Activated T-cell treated with anti-CD3 and anti-CD28 coated beads, Interleukin-2, amount 50 U/mL, for 24 hours (primary cell): ENCODE measurements around the gene NDUFB11.

Source experiments
- DNase-seq: peaks from one replicate; pipeline ENCODE4 v3.0.0-alpha.2; 2020
- H3K27ac Mint-ChIP-seq: 2 replicates; pipeline ENCODE4 v1.8.0; 2020; ENCODE audit warnings: mild to moderate bottlenecking, mixed read lengths
- H3K27me3 Mint-ChIP-seq: 2 replicates; pipeline ENCODE4 v1.8.0; 2020; ENCODE audit warnings: mixed read lengths
- H3K36me3 Mint-ChIP-seq: 2 replicates; pipeline ENCODE4 v1.8.0; 2020; ENCODE audit warnings: low read depth, mixed read lengths
- H3K4me1 Mint-ChIP-seq: 2 replicates; pipeline ENCODE4 v1.8.0; 2020; ENCODE audit warnings: low read depth, mixed read lengths
- H3K4me3 Mint-ChIP-seq: 2 replicates; pipeline ENCODE4 v1.8.0; 2020; ENCODE audit warnings: mild to moderate bottlenecking, moderate library complexity, mixed read lengths
- H3K9me3 Mint-ChIP-seq: 2 replicates; pipeline ENCODE4 v1.8.0; 2020; ENCODE audit warnings: mixed read lengths

Gene NDUFB11

DNA sequence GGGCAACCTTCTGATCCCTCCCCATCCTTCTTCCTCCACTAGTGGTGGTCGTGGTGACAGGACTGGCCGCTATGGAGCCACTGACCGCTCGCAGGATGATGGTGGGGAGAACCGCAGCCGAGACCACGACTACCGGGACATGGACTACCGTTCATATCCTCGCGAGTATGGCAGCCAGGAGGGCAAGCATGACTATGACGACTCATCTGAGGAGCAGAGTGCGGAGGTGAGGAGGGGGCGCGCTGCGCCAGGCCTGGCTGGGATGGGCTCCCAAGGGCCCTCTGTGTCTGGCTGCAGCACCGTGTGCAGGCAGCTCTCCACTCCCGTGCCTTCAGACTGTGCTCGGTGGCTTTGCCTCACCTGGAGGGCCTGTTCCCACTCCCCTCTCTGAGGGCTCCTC lies 24.8 kb upstream of the NDUFB11 start:
- H3K36me3 Mint-ChIP-seq = peaks cover 54% of the 10 kb centered on the region
- no peaks in the 10 kb centered on the region for H3K9me3 Mint-ChIP-seq
- H3K4me3 Mint-ChIP-seq = no peak overlapping the region
- no peak overlapping the region for H3K27ac Mint-ChIP-seq
- H3K27me3 Mint-ChIP-seq = peaks cover 23% of the 10 kb centered on the region
- peaks cover 4% of the 10 kb centered on the region for H3K4me1 Mint-ChIP-seq
- no peak for DNase-seq

DNA sequence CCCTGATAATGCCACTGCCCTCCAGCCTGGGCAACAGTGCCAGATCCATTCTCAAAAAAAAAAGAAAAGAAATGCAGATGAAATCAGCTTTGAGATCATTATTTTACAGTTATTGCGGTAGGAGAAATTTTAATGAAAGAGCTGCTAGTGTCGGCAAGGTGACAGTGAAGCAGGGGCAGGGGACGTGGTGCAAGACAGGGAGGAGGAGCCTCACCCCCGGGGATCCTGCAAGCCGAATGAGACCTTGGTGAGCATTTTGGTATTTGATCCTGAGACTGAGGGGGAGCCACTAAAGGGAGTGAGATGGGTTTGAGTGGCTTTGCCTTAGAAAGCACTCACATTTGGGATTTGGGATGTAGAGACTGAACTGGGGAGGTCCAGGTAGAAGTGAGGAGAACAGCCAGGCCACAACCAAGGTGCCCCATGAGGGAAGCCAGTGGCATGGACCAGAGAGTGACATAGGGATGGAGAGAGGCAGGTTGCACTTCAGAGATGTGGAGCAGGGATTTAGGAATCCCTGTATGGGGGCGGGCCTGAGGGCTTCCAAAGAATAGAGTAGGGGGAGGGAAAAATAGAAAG lies 24.1 kb upstream of the NDUFB11 start:
- Mint-ChIP-seq H3K4me1 (peaks cover 4% of the 10 kb centered on the region), H3K27me3 (peaks cover 23% of the 10 kb centered on the region), H3K27ac (peak overlapping the region; percentile 42), H3K4me3 (no peak overlapping the region), H3K9me3 (no peaks in the 10 kb centered on the region), H3K36me3 (peaks cover 53% of the 10 kb centered on the region)
- DNase-seq = no peak

DNA sequence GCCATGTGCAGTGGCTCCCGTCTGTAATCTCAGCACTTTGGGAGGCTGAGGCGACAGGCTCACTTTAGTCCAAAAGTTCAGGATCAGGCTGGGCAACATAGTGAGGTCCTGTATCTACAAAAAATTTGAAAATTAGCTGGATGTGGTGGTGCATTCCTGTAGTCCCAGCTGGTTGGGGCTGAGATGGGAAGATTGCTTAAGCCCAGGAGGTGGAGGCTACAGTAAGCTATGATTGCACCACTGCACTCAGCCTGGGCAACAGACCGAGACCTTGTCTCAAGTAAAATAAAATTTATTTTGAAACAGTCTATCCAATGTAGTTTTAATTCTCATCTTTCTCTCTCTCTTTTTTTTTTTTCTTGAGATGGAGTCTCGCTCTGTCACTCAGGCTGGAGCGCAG lies 21.6 kb upstream of the NDUFB11 start:
- Mint-ChIP-seq H3K9me3 (no peaks in the 10 kb centered on the region), H3K27me3 (peaks cover 20% of the 10 kb centered on the region), H3K36me3 (peaks cover 51% of the 10 kb centered on the region), H3K4me3 (no peak overlapping the region), H3K27ac (no peak overlapping the region), H3K4me1 (peaks cover 4% of the 10 kb centered on the region)
- no peak for DNase-seq

DNA sequence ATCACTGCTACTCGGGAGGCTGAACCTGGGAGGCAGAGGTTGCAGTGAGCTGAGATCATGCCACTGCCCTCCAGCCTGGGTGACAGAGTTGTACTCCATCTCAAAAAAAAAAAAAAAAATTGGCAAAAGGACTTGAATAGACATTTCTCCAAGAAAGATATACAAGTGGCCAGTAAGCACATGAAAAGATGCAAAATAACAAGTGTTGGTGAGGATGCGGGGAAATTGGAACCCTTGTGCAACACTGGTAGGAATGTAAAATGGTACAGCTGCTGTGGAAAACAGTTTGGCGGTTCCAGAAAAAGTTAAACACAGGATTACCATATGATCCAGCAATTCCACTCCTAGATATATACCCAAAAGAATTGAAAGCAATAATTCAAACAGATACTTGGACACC lies 19.9 kb upstream of the NDUFB11 start:
- Mint-ChIP-seq H3K9me3 (no peaks in the 10 kb centered on the region), H3K27me3 (peaks cover 20% of the 10 kb centered on the region), H3K27ac (no peak overlapping the region), H3K4me1 (peaks cover 10% of the 10 kb centered on the region), H3K4me3 (no peak overlapping the region), H3K36me3 (peaks cover 51% of the 10 kb centered on the region)
- no peak for DNase-seq

DNA sequence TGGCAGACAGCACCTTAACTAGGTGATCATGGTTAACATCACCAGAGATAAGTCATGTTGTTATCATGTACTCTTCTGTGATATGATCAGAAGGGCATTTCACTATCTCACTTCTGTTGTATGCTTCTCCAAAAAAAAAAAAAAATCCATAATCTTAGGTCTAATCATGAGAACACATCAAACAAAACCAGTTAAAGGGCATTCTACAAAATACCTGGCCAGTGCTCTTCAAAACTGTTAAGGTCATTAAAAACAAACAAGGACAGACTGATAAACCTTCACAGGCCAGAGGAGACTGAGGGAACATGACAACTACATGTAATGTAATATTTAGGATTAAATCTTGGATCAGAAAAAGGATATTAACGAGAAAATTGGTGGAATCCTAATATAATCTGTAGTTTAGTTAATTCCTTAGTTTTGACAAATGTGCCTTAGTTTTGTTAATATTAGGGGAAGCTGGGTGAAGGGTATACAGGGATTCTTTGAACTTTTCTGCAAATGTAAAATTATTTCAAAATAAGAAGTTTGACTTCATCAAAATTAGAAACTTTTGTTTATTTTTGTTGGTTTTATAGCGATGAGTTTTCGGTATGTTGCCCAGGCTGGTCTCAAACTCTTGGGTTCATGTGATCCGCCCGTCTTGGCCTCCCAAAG lies 18.6 kb upstream of the NDUFB11 start:
- Mint-ChIP-seq H3K27me3 (peaks cover 8% of the 10 kb centered on the region), H3K27ac (no peak overlapping the region), H3K4me3 (no peak overlapping the region), H3K36me3 (peaks cover 49% of the 10 kb centered on the region), H3K4me1 (peaks cover 12% of the 10 kb centered on the region), H3K9me3 (no peaks in the 10 kb centered on the region)
- DNase-seq = no peak

DNA sequence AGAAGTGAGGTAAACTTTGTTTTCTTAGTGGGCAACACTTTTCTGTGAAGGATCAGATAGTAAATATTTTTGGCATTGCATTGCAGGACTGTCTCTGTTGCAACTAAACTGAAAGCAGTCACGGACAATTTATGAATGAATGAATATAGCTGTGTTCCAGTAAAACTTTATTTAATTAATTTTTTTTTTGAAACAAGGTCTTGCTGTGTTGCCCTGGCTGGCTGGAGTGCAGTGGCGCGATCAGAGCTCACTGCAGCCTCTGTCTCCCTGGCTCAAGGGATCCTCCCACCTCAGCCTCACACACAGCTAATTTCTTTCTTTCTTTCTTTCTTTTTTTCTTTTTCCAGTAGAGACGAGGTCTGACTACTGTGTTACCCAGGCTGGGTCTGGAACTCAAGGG lies 16.3 kb upstream of the NDUFB11 start:
- no peak overlapping the region for H3K27ac Mint-ChIP-seq
- DNase-seq = no peak
- H3K27me3 Mint-ChIP-seq = peaks cover 23% of the 10 kb centered on the region
- no peak overlapping the region for H3K4me3 Mint-ChIP-seq
- H3K9me3 Mint-ChIP-seq = no peaks in the 10 kb centered on the region
- peaks cover 71% of the 10 kb centered on the region for H3K36me3 Mint-ChIP-seq
- peaks cover 10% of the 10 kb centered on the region for H3K4me1 Mint-ChIP-seq

DNA sequence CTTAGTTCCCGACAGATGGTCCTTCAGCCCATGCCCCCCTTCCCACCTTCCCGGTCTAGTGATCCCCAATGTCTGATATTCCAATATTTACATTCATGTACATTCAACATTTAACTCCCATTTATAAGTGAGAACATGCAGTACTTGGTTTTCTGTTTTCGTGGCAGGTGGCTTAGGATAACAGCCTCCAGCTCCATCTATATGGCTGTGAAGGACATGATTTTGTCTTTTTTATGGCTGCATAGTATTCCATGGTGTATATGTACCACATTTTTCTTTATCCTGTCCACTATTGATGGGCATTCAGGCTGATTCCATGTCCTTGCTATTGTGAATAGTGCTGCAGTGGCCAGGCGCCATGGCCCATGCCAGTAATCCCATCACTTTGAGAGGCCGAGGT lies 14.3 kb upstream of the NDUFB11 start:
- peaks cover 23% of the 10 kb centered on the region for H3K27me3 Mint-ChIP-seq
- H3K27ac Mint-ChIP-seq = no peak overlapping the region
- no peak for DNase-seq
- peaks cover 7% of the 10 kb centered on the region for H3K4me1 Mint-ChIP-seq
- no peaks in the 10 kb centered on the region for H3K9me3 Mint-ChIP-seq
- H3K4me3 Mint-ChIP-seq = no peak overlapping the region
- peaks cover 68% of the 10 kb centered on the region for H3K36me3 Mint-ChIP-seq

DNA sequence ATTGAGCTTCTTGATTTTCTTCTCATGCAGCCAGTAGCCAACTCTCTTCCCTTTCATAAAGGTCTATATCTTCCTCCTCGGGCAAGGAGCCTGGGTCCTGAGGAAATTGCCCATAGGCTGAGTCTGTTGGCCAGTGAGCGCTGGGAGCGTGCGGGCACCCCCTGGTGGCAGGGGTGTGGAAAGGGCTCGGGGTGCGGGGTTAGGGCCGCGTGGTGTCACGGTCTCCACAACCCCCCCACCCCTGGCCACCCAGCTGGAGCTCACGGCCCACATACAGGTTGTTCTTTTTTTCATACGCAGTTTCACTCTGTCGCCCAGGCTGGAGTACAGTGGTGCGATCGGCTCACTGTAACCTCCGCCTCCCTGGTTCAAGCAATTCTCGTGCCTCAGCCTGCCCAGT lies 13.6 kb upstream of the NDUFB11 start:
- peaks cover 7% of the 10 kb centered on the region for H3K4me1 Mint-ChIP-seq
- H3K4me3 Mint-ChIP-seq = no peak overlapping the region
- DNase-seq = no peak
- H3K9me3 Mint-ChIP-seq = no peaks in the 10 kb centered on the region
- H3K27ac Mint-ChIP-seq = no peak overlapping the region
- H3K27me3 Mint-ChIP-seq = peaks cover 23% of the 10 kb centered on the region
- peaks cover 73% of the 10 kb centered on the region for H3K36me3 Mint-ChIP-seq

DNA sequence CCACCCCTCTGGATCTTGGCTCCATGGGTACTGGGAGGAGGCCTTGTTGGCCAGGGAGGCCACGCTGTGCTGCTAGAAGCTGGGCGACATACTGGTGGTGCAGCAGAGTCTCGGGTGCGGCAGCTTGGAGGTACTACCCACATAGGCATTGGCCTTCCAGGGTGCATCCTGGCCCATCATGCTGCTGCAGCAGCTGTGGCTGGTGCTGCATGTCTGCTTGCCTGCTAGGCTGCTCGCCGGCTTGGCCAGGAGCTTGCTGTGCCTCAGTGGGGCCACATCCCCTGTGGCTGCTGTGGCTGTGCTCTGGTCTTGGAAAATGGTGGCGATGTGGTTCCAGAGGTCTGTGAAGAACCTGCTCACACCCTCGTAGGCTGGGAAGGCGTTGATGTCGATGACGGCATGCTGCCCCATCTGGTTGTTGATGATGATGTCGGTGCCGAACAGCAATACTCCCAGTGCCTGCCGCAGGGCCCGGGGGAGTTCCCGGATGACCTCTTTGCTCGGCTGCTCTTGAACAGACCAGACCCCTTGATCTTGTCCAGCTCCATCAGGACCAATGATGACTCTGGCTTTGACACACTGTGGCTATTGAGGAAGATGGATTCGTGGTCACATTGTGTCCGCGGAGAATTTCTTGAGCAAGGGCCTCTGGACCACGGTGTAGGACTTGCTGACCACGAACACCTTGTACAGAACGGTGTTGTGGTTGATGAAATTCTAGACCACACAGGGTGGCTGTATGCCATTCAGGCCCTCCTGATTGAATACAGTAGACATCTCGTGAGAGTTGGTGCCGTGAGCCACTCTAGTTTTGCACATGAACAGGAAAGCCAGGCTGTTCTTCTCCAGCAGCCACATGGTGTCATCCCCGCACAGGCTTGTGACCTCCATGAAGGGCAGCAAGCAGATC lies 12.4 kb upstream of the NDUFB11 start:
- H3K4me1 Mint-ChIP-seq = peaks cover 9% of the 10 kb centered on the region
- no peaks in the 10 kb centered on the region for H3K9me3 Mint-ChIP-seq
- no peak overlapping the region for H3K4me3 Mint-ChIP-seq
- no peak overlapping the region for H3K27ac Mint-ChIP-seq
- H3K27me3 Mint-ChIP-seq = peaks cover 20% of the 10 kb centered on the region
- H3K36me3 Mint-ChIP-seq = peaks cover 68% of the 10 kb centered on the region
- DNase-seq = no peak

DNA sequence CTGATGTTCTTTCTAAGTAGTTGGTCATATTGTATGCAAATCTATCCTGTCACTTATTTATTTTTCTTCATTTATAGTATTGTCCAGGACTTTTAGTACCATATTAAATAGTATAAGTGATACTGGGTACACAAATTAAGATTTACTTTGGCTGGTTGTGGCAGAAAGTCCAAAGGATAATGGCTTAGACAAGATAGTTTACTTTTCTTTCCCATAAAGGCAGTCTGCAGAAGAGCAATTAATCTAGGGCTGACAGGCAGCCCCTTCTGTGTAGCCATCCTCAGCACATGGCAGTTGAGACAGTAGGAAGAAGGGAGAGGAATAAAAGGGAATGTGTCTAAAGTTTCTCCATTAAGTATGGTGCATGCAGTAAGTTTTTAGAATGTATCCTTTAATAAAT lies 6.9 kb upstream of the NDUFB11 start:
- peaks cover 17% of the 10 kb centered on the region for H3K27me3 Mint-ChIP-seq
- H3K4me3 Mint-ChIP-seq = no peak overlapping the region
- H3K36me3 Mint-ChIP-seq = peaks cover 64% of the 10 kb centered on the region
- peak overlapping the region; percentile 53 for H3K27ac Mint-ChIP-seq
- no peak for DNase-seq
- H3K9me3 Mint-ChIP-seq = no peaks in the 10 kb centered on the region
- peaks cover 27% of the 10 kb centered on the region for H3K4me1 Mint-ChIP-seq

DNA sequence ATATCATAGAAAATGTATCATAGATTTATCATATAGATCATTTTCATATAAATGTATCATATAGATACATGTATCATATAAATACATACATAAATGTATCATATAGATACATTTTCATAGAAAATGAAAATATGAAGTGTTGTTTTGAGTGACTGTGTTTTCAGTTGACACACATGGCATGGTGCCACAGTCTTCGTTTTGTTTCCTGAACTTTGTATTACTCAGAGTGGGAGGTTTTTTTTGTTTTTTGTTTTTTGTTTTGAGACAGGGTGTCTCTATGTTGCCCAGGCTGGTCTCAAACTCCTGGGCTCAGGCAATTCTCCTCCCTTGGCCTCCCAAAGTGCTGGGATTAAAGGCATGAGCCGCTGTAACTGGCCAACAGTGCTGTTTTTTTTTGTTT lies 4.4 kb upstream of the NDUFB11 start:
- H3K4me3 Mint-ChIP-seq = no peak overlapping the region
- DNase-seq = no peak
- peak overlapping the region; percentile 50 for H3K27ac Mint-ChIP-seq
- peaks cover 23% of the 10 kb centered on the region for H3K27me3 Mint-ChIP-seq
- H3K36me3 Mint-ChIP-seq = peaks cover 66% of the 10 kb centered on the region
- H3K9me3 Mint-ChIP-seq = no peaks in the 10 kb centered on the region
- peaks cover 27% of the 10 kb centered on the region for H3K4me1 Mint-ChIP-seq

DNA sequence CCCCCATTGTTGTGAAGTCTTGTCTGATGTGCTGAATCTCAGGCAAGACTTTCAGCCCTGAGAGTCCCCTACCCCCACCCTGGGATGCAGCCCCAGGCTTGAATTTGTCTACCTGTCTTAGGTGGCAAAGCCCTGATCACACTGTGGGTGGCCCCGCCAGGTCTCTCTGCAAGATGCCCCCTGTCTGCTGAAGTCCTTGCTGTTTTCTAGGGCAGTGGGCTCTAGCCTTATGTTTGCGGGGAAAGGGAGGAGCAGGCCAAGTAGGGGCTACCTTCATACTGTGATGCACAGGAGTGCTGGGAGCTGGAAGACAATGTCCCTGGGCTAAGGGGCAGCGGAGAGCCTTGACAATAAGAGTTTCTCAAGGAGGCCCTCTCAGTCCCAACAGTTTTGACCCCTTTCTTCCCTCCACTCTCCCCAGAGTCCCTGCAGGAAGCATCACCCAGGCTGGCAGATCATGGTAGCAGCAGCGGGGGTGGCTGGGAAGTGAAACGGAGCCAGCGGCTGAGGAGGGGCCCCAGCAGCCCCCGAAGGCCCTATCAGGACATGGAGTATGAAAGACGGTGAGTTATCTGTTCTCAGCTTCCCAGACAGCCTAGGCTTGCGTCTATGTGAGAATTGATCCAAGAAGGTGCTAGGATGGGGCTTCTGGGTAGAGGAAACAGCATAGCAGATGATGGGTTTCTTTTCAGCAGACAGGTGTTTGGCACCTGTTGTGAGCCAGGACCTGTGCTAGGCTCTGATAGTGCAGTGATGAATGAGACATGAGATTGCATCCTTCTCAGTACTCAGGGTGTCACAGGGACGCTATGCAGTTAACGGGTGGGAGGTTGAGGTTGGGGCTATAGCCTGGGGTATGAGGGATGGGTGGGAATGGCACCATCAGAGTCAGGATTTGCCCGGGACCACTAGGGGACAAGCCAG lies 2.7 kb upstream of the NDUFB11 start:
- DNase-seq = no peak
- peak overlapping the region; percentile 99 for H3K4me3 Mint-ChIP-seq
- peaks cover 31% of the 10 kb centered on the region for H3K4me1 Mint-ChIP-seq
- no peaks in the 10 kb centered on the region for H3K9me3 Mint-ChIP-seq
- H3K36me3 Mint-ChIP-seq = peaks cover 62% of the 10 kb centered on the region
- peaks cover 23% of the 10 kb centered on the region for H3K27me3 Mint-ChIP-seq
- H3K27ac Mint-ChIP-seq = peak overlapping the region; percentile 83

DNA sequence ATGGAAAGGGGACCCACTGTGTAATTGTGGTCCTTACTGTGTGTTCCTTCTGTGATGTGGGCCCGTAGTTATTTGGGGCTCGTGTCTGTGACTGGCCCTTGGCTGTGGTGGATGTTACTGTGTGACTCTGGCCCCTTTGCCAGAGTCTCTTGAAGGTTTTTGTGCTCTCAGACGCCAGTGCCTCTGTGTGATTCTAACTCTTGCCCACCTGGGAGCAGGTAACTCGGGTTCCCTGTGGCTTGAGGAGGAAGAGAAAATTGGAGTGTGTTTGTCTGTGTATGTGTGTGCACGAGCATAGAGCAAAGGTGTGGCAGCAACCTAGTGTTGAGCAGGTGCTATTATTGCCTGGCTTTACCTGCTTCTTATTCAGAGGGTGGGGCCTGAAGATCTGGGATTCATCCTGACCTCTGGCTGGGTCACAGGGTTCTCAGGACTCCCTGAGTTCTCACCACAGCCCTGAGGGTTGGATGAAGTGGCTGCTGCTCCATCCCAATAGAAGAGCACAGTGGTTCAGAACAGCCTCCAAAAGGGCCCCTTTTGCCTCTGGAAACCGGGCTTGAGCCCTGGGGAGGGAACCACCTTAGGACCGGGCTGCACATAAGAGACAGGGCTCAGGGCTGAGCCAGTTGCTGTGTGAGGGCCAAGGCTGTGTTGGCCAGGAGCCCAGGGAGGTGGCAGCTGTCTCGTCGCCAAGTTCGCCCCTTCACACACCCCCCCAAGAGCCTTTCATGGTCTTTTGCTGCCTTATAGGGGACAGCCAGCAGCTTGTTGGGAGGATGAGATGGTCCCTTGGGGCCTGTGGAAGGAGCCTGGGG lies 1.8 kb upstream of the NDUFB11 start:
- Mint-ChIP-seq H3K36me3 (peaks cover 61% of the 10 kb centered on the region), H3K27me3 (peaks cover 17% of the 10 kb centered on the region), H3K4me3 (peak overlapping the region; percentile 99), H3K27ac (peak overlapping the region; percentile 100), H3K4me1 (peaks cover 29% of the 10 kb centered on the region), H3K9me3 (no peaks in the 10 kb centered on the region)
- no peak for DNase-seq
